Activated T-cell treated with anti-CD3 and anti-CD28 coated beads, Interleukin-2, amount 50 U/mL, for 1 hour (primary cell): ENCODE results near the gene CDH4.

Experiments used
- DNase-seq: peaks from one replicate; pipeline ENCODE4 v3.0.0-alpha.2; 2020

CDH4 gene

GRCh38 chr20:61285152-61285645 is 33.1 kb downstream of the CDH4 start:
- DNase-seq = no peak

GRCh38 chr20:61285691-61286090 is 33.6 kb downstream of the CDH4 start:
- no peak for DNase-seq

GRCh38 chr20:61287583-61288275 is 35.7 kb downstream of the CDH4 start:
- no peak for DNase-seq

GRCh38 chr20:61288331-61288784 is 36.3 kb downstream of the CDH4 start:
- DNase-seq = no peak

GRCh38 chr20:61289166-61289565 is 37.1 kb downstream of the CDH4 start:
- DNase-seq = no peak

GRCh38 chr20:61290721-61291120 is 38.7 kb downstream of the CDH4 start:
- no peak for DNase-seq

GRCh38 chr20:61291166-61291829 is 39.2 kb downstream of the CDH4 start:
- no peak for DNase-seq

- no peak for DNase-seq
Measured at GRCh38 chr20:61292391-61292790, 40.3 kb downstream of the CDH4 start.

- no peak for DNase-seq
Measured at GRCh38 chr20:61292821-61293612, 41.0 kb downstream of the CDH4 start.

- no peak for DNase-seq
Measured at GRCh38 chr20:61293951-61294350, 41.9 kb downstream of the CDH4 start.

GRCh38 chr20:61295249-61295648 is 43.2 kb downstream of the CDH4 start:
- no peak for DNase-seq

- DNase-seq = no peak
Measured at GRCh38 chr20:61295682-61296628, 43.9 kb downstream of the CDH4 start.

GRCh38 chr20:61296629-61297019 is 44.6 kb downstream of the CDH4 start:
- no peak for DNase-seq

GRCh38 chr20:61297491-61297890 is 45.4 kb downstream of the CDH4 start:
- DNase-seq = no peak

GRCh38 chr20:61297986-61298385 is 45.9 kb downstream of the CDH4 start:
- no peak for DNase-seq

- DNase-seq = no peak
Measured at GRCh38 chr20:61298661-61299060, 46.6 kb downstream of the CDH4 start.

GRCh38 chr20:61299104-61299503 is 47.0 kb downstream of the CDH4 start:
- DNase-seq = no peak

GRCh38 chr20:61299618-61300017 is 47.6 kb downstream of the CDH4 start:
- no peak for DNase-seq

GRCh38 chr20:61300293-61300692 is 48.2 kb downstream of the CDH4 start:
- no peak for DNase-seq

- DNase-seq = no peak
Measured at GRCh38 chr20:61300709-61301108, 48.6 kb downstream of the CDH4 start.

- no peak for DNase-seq
Measured at GRCh38 chr20:61301711-61302525, 49.9 kb downstream of the CDH4 start.

GRCh38 chr20:61303217-61303616 is 51.2 kb downstream of the CDH4 start:
- no peak for DNase-seq
